Astrocyte of the spinal cord (primary cell): ENCODE results near the gene STX10.

Source experiments
- DNase-seq: peaks from one replicate; pipeline ENCODE4 v3.0.0; 2011; ENCODE audit warnings: low read depth, low spot score
- H3K4me3 ChIP-seq: 2 replicates; pipeline ENCODE4 v1.5.1; 2011; ENCODE audit warnings: low read depth, mild to moderate bottlenecking, low read length, moderate library complexity
- CTCF ChIP-seq: IDR thresholded peaks from 2 replicates; pipeline ENCODE4 v1.5.1; 2012; ENCODE audit warnings: low read depth, mild to moderate bottlenecking, low read length, inconsistent platforms
- in situ Hi-C: cut with HindIII; loops from 2 replicates; pipeline ENCODE4 v1.10.0; 2017; ENCODE audit warnings: low sequenced_read_pairs

Gene STX10

GRCh38 chr19:13160557-13160956, 10.4 kb upstream of the STX10 start:
- DNase-seq: peak; percentile 27
- in situ Hi-C loops: no loop called here
- no peak overlapping the region for H3K4me3 ChIP-seq
- TF ChIP-seq CTCF: no peak

- DNase-seq: no peak
- no peak overlapping the region for H3K4me3 ChIP-seq
- in situ Hi-C loops: no loop called here
- TF ChIP-seq CTCF: no peak
Measured at GRCh38 chr19:13159713-13160112, 9.5 kb upstream of the STX10 start.

- peak; percentile 82 for DNase-seq
- no peak for TF ChIP-seq CTCF
- in situ Hi-C loops: no loop called here
Measured at GRCh38 chr19:13155472-13156359, 5.5 kb upstream of the STX10 start.

GRCh38 chr19:13154911-13155471, 4.8 kb upstream of the STX10 start:
- DNase-seq: peak; percentile 59
- TF ChIP-seq CTCF: peak; percentile 23
- in situ Hi-C loops: no loop called here
- H3K4me3 ChIP-seq: peak overlapping the region; percentile 98

More at GRCh38 chr19:13155472-13156359, 5.5 kb upstream of the STX10 start:
- peak overlapping the region; percentile 98 for H3K4me3 ChIP-seq

GRCh38 chr19:13154241-13154778, 4.1 kb upstream of the STX10 start:
- H3K4me3 ChIP-seq: peak overlapping the region; percentile 98
- in situ Hi-C loops: no loop called here
- peak; percentile 92 for DNase-seq
- TF ChIP-seq CTCF: no peak

- peak overlapping the region; percentile 98 for H3K4me3 ChIP-seq
- TF ChIP-seq CTCF: peak; percentile 9
- in situ Hi-C loops: no loop called here
- peak; percentile 49 for DNase-seq
Measured at GRCh38 chr19:13153569-13154240, 3.5 kb upstream of the STX10 start.
